H9 (cell line): Measurements from ENCODE around the gene PRKCZ. TPM values are rescaled to one million over a fixed set of nuclear protein-coding genes. Genes with fewer than 3 reads are reported as not detected.

Source experiments
- DNase-seq: peaks from one replicate; pipeline ENCODE4 v3.0.0-alpha.2; 2017
- H2AFZ ChIP-seq: one replicate; pipeline ENCODE4 v1.6.1; 2013; ENCODE audit warnings: mild to moderate bottlenecking, low read length, control low read depth, moderate library complexity
- H2AK5ac ChIP-seq: 2 replicates; pipeline ENCODE4 v1.6.1; 2013; ENCODE audit warnings: low read length, control low read depth, mixed read lengths; ENCODE audit not compliant: insufficient read length
- H2BK120ac ChIP-seq: one replicate; pipeline ENCODE4 v1.6.1; 2013; ENCODE audit warnings: low read depth, mild to moderate bottlenecking, low read length, control low read depth, inconsistent platforms; ENCODE audit not compliant: poor library complexity, severe bottlenecking
- H2BK12ac ChIP-seq: 2 replicates; pipeline ENCODE4 v1.6.1; 2013; ENCODE audit warnings: low read length, control low read depth, mixed read lengths, low read depth; ENCODE audit not compliant: insufficient read length
- H2BK15ac ChIP-seq: 2 replicates; pipeline ENCODE4 v1.6.1; 2013; ENCODE audit warnings: low read depth, low read length, control low read depth
- H2BK20ac ChIP-seq: one replicate; pipeline ENCODE4 v1.6.1; 2013; ENCODE audit warnings: low read depth, mild to moderate bottlenecking, low read length, control low read depth, inconsistent platforms; ENCODE audit not compliant: poor library complexity, severe bottlenecking
- H2BK5ac ChIP-seq: 2 replicates; pipeline ENCODE4 v1.6.1; 2013; ENCODE audit warnings: low read length, control low read depth, mixed read lengths; ENCODE audit not compliant: insufficient read length
- H3K14ac ChIP-seq: 2 replicates; pipeline ENCODE4 v1.6.1; 2013; ENCODE audit warnings: low read length, control low read depth; ENCODE audit not compliant: insufficient read depth
- H3K18ac ChIP-seq: 2 replicates; pipeline ENCODE4 v1.6.1; 2013; ENCODE audit warnings: low read depth, mild to moderate bottlenecking, mixed read lengths, low read length, control low read depth; ENCODE audit not compliant: insufficient read length
- H3K23ac ChIP-seq: 2 replicates; pipeline ENCODE4 v1.6.1; 2013; ENCODE audit warnings: low read length, control low read depth, mixed read lengths, low read depth; ENCODE audit not compliant: insufficient read length
- H3K23me2 ChIP-seq: 2 replicates; pipeline ENCODE4 v1.6.1; 2013; ENCODE audit warnings: low read depth, mild to moderate bottlenecking, mixed read lengths, low read length, control low read depth; ENCODE audit not compliant: insufficient read length, poor library complexity, severe bottlenecking
- H3K27ac ChIP-seq: 2 replicates; pipeline ENCODE4 v1.5.1; 2013; ENCODE audit warnings: low read length, control low read depth, mixed read lengths, low read depth; ENCODE audit not compliant: insufficient read length
- H3K27me3 ChIP-seq: 2 replicates; pipeline ENCODE4 v1.6.1; 2013; ENCODE audit warnings: low read length, control low read depth, inconsistent platforms; ENCODE audit not compliant: insufficient read depth
- H3K4ac ChIP-seq: 2 replicates; pipeline ENCODE4 v1.6.1; 2013; ENCODE audit warnings: low read depth, mild to moderate bottlenecking, control low read depth, inconsistent platforms, low read length, moderate library complexity
- H3K4me1 ChIP-seq: 2 replicates; pipeline ENCODE4 v1.6.1; 2013; ENCODE audit warnings: low read length, control low read depth, inconsistent platforms; ENCODE audit not compliant: insufficient read depth
- H3K4me2 ChIP-seq: 2 replicates; pipeline ENCODE4 v1.6.1; 2013; ENCODE audit warnings: low read length, control low read depth, mixed read lengths; ENCODE audit not compliant: insufficient read length, insufficient read depth
- H3K56ac ChIP-seq: 2 replicates; pipeline ENCODE4 v1.6.1; 2013; ENCODE audit warnings: low read depth, mild to moderate bottlenecking, mixed read lengths, low read length, control low read depth; ENCODE audit not compliant: insufficient read length
- H3K79me1 ChIP-seq: 2 replicates; pipeline ENCODE4 v1.6.1; 2013; ENCODE audit warnings: low read depth, mild to moderate bottlenecking, moderate library complexity, low read length, control low read depth, inconsistent platforms; ENCODE audit not compliant: insufficient read depth, poor library complexity, severe bottlenecking
- H3K79me2 ChIP-seq: 2 replicates; pipeline ENCODE4 v1.6.1; 2013; ENCODE audit warnings: low read length, control low read depth, inconsistent platforms; ENCODE audit not compliant: insufficient read depth
- H3K9ac ChIP-seq: 2 replicates; pipeline ENCODE4 v1.6.1; 2013; ENCODE audit warnings: low read length, control low read depth, mixed read lengths; ENCODE audit not compliant: insufficient read length; ENCODE audit errors: extremely low read depth
- H3K9me3 ChIP-seq: one replicate; pipeline ENCODE4 v1.6.1; 2013; ENCODE audit warnings: low read depth, low read length, inconsistent platforms; ENCODE audit not compliant: control insufficient read depth
- H3T11ph ChIP-seq: one replicate; pipeline ENCODE4 v1.6.1; 2013; ENCODE audit warnings: mild to moderate bottlenecking, low read length, control low read depth, inconsistent platforms
- H4K20me1 ChIP-seq: one replicate; pipeline ENCODE4 v1.6.1; 2013; ENCODE audit not compliant: control insufficient read depth, insufficient read length, insufficient read depth
- H4K5ac ChIP-seq: 2 replicates; pipeline ENCODE4 v1.6.1; 2013; ENCODE audit warnings: low read depth, mild to moderate bottlenecking, mixed read lengths, low read length, control low read depth; ENCODE audit not compliant: insufficient read length
- H4K8ac ChIP-seq: replicated peaks from 2 replicates; pipeline ENCODE4 v1.6.1; 2013; ENCODE audit warnings: low read length, control low read depth, mixed read lengths, low read depth; ENCODE audit not compliant: insufficient read length
- H4K91ac ChIP-seq: 2 replicates; pipeline ENCODE4 v1.6.1; 2013; ENCODE audit warnings: low read depth, mild to moderate bottlenecking, moderate library complexity, mixed read lengths, low read length, control low read depth; ENCODE audit not compliant: insufficient read length
- H3K27ac Mint-ChIP-seq, 3 experiments: 2 replicates in 2 of 3; 3 replicates in 1 of 3; pipeline ENCODE4 v1.8.0; 2020 to 2021; ENCODE audit warnings: mixed read lengths in 3 of 3, mild to moderate bottlenecking in 1 of 3, moderate library complexity in 1 of 3
- H3K27me3 Mint-ChIP-seq: 2 replicates; pipeline ENCODE4 v1.8.0; 2021; ENCODE audit warnings: low read depth, mild to moderate bottlenecking, moderate library complexity, mixed read lengths
- H3K36me3 Mint-ChIP-seq, 3 experiments: 2 replicates in 2 of 3; 3 replicates in 1 of 3; pipeline ENCODE4 v1.8.0; 2020 to 2021; ENCODE audit warnings: low read depth in 3 of 3, mixed read lengths in 3 of 3; ENCODE audit not compliant: insufficient read depth in 1 of 3
- H3K4me1 Mint-ChIP-seq, 2 experiments: 2 replicates each; pipeline ENCODE4 v1.8.0; 2020; ENCODE audit warnings: mixed read lengths in 2 of 2
- H3K4me3 Mint-ChIP-seq, 2 experiments: 2 replicates in 1 of 2; 3 replicates in 1 of 2; pipeline ENCODE4 v1.8.0; 2020 to 2021; ENCODE audit warnings: mild to moderate bottlenecking in 2 of 2, mixed read lengths in 2 of 2, moderate library complexity in 1 of 2
- H3K9me3 Mint-ChIP-seq, 2 experiments: 2 replicates in 1 of 2; 3 replicates in 1 of 2; pipeline ENCODE4 v1.8.0; 2020; ENCODE audit warnings: mild to moderate bottlenecking in 2 of 2, mixed read lengths in 2 of 2, moderate library complexity in 1 of 2
- WGBS: extraction: QIAGEN DNeasy Blood & Tissue Kit; methylation state at CpG from one replicate; pipeline ENCODE4 v1.1.7; 2013; ENCODE audit warnings: missing lambda C conversion rate, low lambda C conversion rate, mixed read lengths; ENCODE audit not compliant: insufficient read length; ENCODE audit errors: extremely low coverage; 5-methylcytosine and 5-hydroxymethylcytosine counted together
- total RNA-seq: library from RNA; stranded (reverse); gene quantifications from 2 replicates; pipeline ENCODE4 v1.2.1, GENCODE V29; 2021
- TF ChIP-seq, protein P1 (sequence below): fragments of 200-600 bp; sonication (generic); conservative IDR thresholded peaks from 3 replicates; pipeline ENCODE4 v1.8.0; 2021; ENCODE audit warnings: antibody characterized with exemption, mild to moderate bottlenecking

Gene PRKCZ
- total RNA-seq, 1 experiment from 2014 or later = 48.4 TPM

- TF ChIP-seq, protein P1, sequence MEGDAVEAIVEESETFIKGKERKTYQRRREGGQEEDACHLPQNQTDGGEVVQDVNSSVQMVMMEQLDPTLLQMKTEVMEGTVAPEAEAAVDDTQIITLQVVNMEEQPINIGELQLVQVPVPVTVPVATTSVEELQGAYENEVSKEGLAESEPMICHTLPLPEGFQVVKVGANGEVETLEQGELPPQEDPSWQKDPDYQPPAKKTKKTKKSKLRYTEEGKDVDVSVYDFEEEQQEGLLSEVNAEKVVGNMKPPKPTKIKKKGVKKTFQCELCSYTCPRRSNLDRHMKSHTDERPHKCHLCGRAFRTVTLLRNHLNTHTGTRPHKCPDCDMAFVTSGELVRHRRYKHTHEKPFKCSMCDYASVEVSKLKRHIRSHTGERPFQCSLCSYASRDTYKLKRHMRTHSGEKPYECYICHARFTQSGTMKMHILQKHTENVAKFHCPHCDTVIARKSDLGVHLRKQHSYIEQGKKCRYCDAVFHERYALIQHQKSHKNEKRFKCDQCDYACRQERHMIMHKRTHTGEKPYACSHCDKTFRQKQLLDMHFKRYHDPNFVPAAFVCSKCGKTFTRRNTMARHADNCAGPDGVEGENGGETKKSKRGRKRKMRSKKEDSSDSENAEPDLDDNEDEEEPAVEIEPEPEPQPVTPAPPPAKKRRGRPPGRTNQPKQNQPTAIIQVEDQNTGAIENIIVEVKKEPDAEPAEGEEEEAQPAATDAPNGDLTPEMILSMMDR = no peak
- no peak overlapping the region for H2AK5ac ChIP-seq
- no peaks in the 10 kb centered on the region for H3K9me3 ChIP-seq
- H3T11ph ChIP-seq = no peak overlapping the region
- WGBS = no CpG with 5 or more reads among the region's 17 CpGs
- no peak overlapping the region for H3K27ac ChIP-seq
- no peak overlapping the region for H3K23ac ChIP-seq
- no peak overlapping the region for H2BK12ac ChIP-seq
- no peak overlapping the region for H2BK120ac ChIP-seq
- Mint-ChIP-seq H3K4me1 (peaks cover 7 to 17% of the 10 kb centered on the region in 2 experiments), H3K27me3 (no peaks in the 10 kb centered on the region; the same call in 1 of the 2 replicates), H3K9me3 (no peaks in the 10 kb centered on the region), H3K36me3 (peaks cover 4 to 7% (median 6%) of the 10 kb centered on the region in 3 experiments; a peak in 4 of 7 replicates), H3K27ac (no peak overlapping the region), H3K4me3 (no peak overlapping the region)
- no peaks in the 10 kb centered on the region for H3K27me3 ChIP-seq
- H2BK15ac ChIP-seq = no peak overlapping the region
- H2AFZ ChIP-seq = no peak overlapping the region
- no peak overlapping the region for H4K91ac ChIP-seq
- DNase-seq = no peak
- H3K79me2 ChIP-seq = no peaks in the 10 kb centered on the region; the same call in 1 of the 2 replicates
- no peak overlapping the region for H3K4ac ChIP-seq
- no peak overlapping the region for H3K9ac ChIP-seq
- no peaks in the 10 kb centered on the region for H4K20me1 ChIP-seq
- peaks cover 5% of the 10 kb centered on the region for H3K23me2 ChIP-seq
- H3K4me1 ChIP-seq = no peaks in the 10 kb centered on the region
- H3K18ac ChIP-seq = no peak overlapping the region
- H3K79me1 ChIP-seq = no peaks in the 10 kb centered on the region
- H4K5ac ChIP-seq = no peak overlapping the region
- H2BK20ac ChIP-seq = no peak overlapping the region
- no peak overlapping the region for H3K4me2 ChIP-seq
- H3K14ac ChIP-seq = no peak overlapping the region
- H4K8ac ChIP-seq = no peak overlapping the region
- H2BK5ac ChIP-seq = no peak overlapping the region
- no peak overlapping the region for H3K56ac ChIP-seq
Measured at GRCh38 chr1:2196901-2197638, 146.9 kb downstream of the PRKCZ start.
